NCI-H748 treated with DMSO at 0.1 percent for 48 hours (cell line): Measurements from ENCODE around the gene PRKACA.
"Not testable (repeated sequence)": the region's sequence is repeated elsewhere in the genome, so short reads cannot be mapped to it uniquely, and the experiment has no call there.

Source experiments
- DNase-seq: peaks from one replicate; lab custom pipeline; 2025; lab: John Stamatoyannopoulos, UW

Gene PRKACA

GRCh38 chr19:14066134-14066533 is 51.4 kb downstream of the PRKACA start:
- no peak for DNase-seq

GRCh38 chr19:14063105-14063504 is 54.5 kb downstream of the PRKACA start:
- no peak for DNase-seq

DNA sequence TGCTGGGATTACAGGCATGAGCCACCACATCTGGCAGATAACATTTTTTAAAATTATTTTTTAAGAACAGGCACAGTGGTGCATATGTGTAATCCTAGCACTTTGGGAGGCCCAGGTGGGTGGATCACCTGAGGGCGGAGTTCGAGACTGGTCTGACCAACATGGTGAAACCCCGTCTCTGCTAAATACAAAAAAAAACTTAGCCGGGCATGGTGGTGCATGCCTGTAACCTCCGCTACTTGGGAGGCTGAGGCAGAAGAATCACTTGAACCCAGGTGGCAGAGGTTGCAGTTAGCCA is 55.1 kb downstream of the PRKACA start:
- DNase-seq: no peak

- DNase-seq: no peak
These were observed 55.6 kb downstream of the PRKACA start, which contains the start of gene PALM3 for GRCh38 chr19:14061751-14062557. Gene PALM3 (minus strand): TSS chr19:14062076. CDS start chr19:14061980, 96 bp downstream.

DNA sequence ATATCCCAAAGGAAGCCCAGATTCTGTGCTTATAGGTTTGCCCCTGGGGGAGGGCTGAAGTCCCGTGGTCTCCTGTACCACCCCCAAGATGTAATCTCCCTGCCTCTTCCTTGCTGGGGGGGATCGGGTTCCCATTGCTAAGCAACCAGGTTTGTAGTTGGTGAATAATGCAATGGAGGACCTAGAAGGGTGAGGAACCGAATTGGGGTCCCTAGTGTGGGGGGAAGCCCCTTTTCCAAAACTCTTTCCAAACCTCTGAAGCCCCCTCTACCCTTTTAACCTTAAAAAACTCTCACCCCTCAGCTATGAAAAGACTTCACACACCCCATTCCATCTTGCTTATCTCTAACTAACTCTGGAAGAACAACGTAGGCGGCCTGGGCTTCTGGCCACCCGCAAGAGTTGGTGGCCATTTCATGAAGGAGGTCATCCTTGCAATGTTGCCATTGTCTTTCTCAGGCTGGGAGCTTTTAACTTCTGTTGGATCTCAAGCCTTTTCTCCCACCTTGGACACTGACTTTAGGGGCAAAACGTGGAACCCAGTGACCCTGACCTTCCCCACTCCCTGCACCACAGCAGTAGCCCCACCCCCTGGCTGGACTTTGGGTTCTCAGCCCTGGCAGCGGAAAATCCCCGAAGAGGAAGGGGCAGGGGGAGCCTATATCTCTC is 56.3 kb downstream of the PRKACA start:
- no peak for DNase-seq

DNA sequence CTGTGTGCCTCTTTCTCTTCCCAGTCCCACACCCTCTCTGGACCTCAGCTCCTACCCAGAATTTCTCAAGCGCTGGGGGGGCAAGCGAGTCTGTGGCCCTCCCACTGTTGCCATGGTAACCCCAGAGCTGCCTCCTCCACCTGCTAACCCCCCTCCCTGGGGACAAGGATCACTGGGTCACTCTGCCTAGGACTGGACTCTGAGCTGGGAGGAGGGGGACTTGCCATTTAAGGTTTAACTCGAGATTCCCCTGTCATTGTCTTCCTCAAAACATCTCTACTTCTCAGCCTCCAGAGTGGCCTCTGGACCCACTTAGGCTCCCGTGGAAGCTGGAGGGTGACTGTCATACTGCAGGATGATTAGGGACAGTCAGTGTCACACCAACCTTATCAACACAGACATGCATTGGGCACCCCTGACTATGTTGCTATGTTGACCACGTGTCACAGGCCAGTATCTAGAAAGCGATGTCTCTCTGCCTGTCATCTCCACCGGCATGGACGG is 57.9 kb downstream of the PRKACA start:
- DNase-seq: no peak

- DNase-seq: no peak
These were observed 58.5 kb downstream of the PRKACA start for GRCh38 chr19:14059093-14059480.

DNA sequence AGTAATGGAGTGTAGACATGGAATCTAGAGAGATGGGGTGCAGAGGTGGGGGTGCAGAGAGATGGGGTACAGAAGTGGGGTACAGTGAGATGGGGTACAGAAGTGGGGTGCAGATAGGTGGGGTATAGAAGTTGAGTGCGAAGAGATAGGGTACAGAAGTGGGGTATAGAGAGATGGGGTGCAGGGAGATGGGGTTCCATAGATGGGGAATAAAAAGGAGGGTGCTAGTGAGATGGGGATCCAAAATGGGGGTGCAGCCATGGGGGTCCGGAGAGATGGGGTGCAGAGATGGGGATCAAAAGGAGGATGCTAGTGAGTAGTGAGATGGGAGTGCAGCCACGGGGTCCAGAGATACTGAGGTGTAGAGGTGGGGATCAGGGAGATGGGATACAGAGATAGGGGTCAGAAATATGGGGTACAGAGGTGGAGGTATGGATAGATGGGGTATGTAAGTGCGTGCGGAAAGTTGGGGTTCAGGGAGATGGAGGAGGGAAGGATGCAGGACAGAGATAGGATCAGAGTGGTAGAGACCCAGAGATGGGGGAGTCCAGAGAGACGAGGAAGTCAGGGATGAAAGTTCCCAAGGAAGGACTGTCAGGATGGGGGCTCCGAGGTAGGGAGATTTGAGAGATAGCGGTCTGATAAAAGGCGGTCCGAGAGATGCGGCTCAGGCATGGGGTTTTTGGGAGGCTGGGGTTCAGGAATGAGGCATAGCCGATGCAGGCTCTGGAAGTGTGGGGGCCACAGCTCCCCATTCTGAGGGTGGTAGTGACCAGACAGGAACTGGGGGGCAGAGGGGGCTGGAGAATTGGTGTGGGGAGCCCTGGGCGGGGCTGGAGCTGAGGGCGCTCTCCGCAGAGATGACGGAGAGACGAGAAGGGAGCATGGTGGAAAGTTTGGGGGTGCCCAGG is 59.1 kb downstream of the PRKACA start:
- no peak for DNase-seq

- no peak for DNase-seq
These were observed 60.7 kb downstream of the PRKACA start for GRCh38 chr19:14056741-14057356.

- DNase-seq: no peak
These were observed 61.4 kb downstream of the PRKACA start for GRCh38 chr19:14056069-14056666.

DNA sequence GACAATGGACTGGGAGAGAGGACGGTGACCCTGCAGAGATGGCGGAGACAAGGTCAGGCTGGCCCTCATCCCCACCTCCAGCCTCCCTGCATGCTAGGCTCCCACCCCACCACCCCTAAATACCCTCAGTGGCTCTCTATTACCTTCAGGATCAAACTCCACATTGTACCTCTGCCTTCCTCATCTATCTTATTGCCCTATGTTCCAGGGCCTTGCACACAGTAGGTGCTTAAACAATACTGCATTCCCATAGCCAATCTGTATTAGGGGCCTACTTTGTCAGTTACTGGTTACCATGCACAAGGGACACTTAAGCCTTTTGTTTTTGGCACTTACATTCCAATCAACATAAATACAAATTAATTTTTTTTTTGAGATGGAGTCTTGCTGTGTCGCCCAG is 62.2 kb downstream of the PRKACA start:
- no peak for DNase-seq

DNA sequence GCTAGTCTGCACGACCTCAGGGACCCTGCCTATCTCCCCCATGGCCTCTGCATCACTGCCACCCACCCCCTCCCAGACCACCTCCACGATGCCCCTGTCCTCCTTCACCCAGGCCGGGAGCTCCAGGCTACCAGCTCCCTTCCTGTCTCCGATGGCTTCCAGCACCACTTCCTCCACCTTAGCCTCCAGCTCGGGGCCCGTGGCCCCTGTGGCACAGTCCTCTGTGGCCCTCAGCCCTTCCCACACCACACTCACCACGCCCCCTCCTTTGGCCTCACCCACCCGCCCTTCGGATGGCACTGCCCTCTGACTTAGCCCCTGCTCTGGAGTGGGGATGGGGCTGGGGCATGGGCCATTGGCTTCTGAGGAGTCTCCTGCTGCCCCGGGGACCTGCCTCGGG is 62.8 kb downstream of the PRKACA start:
- DNase-seq: no peak

- no peak for DNase-seq
These were observed 63.5 kb downstream of the PRKACA start for GRCh38 chr19:14054099-14054498.

- DNase-seq: no peak
These were observed 64.1 kb downstream of the PRKACA start for GRCh38 chr19:14053500-14053899.

- no peak for DNase-seq
These were observed 64.5 kb downstream of the PRKACA start for GRCh38 chr19:14053032-14053431.

DNA sequence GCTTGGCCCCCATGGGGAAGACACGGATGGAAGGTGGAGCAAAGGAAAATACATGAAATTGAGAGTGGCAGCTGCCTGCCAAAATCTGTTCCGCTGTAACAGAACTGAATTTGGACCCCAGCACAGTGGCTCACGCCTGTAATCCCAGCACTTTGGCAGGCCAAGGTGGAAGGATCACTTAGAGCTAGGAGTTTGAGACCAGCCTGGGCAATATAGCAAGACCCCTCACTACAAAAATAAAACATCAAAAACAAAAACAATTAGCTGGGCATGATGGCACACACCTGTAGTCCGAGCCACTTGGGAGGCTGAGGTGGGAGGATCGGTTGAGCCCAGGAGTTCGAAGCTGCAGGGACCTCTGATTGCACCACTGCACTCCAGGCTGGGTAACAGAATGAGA is 65.1 kb downstream of the PRKACA start:
- DNase-seq: no peak

DNA sequence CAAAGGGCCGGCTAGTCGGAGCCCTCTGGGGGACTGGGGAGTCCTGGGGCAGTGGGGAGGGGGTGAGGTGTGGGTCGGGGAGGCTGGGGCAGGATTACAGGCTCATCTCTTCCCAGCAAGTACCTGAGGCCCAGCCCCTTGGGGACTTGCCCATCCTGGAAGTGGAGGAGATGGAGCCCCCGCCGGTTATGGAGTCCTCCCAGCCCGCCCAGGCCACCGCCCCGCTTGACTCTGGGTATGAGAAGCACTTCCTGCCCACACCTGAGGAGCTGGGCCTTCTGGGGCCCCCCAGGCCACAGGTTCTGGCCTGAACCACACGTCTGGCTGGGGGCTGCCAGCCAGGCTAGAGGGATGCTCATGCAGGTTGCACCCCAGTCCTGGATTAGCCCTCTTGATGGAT is 65.6 kb downstream of the PRKACA start:
- no peak for DNase-seq

GRCh38 chr19:14050961-14051360 is 66.6 kb downstream of the PRKACA start:
- not testable (repeated sequence) for DNase-seq

DNA sequence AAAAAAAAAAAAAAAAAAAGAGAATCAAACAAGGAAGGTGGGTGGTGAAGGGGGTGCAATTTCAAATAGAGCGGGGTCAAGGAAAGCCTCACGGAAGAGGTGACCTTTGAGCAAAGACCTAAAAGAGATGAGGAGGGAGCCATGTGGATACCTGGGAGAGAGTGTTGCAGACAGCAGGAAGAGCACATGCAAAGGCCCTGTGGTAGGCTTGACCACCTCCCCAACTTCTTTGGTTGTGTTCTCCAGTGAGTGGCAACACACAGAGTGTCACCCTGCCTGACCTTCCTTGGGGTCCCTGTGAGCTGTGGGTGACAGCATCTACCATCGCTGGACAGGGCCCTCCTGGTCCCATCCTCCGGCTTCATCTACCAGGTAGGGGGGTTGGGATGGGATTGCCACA is 67.0 kb downstream of the PRKACA start:
- DNase-seq: no peak

GRCh38 chr19:14048443-14049153 is 69.0 kb downstream of the PRKACA start:
- DNase-seq: no peak

DNA sequence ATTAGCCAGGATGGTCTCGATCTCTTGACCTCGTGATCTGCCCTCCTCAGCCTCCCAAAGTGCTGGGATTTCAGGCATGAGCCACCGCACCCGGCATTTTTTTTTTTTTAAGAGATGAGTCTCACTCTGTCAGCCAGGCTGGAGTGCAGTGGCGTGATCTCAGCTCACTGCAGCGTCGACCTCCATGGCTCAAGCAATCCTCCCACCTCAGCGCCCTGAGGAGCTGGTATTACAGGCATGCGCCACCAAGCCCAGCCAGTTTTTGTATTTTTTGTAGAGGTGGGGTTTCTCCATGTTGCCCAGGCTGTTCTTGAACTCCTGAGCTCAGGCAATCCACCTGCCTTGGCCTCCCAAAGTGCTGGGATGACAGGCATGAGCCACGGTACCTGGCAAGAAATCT is 69.7 kb downstream of the PRKACA start:
- not testable (repeated sequence) for DNase-seq
